H1 (cell line): ENCODE measurements around the gene RGS3. TPM values are rescaled to one million over a fixed set of nuclear protein-coding genes. Genes with fewer than 3 reads are reported as not detected.

Source experiments
- CTCF ChIA-PET: fragments of 300-600 bp; sonication (Branson Sonifier 250); formaldehyde crosslinking; loops from one replicate; lab custom pipeline; 2021; ENCODE audit not compliant: partially characterized antibody; lab: Charles Lee
- POLR2A ChIA-PET: fragments of 300-600 bp; sonication (Branson Sonifier 250); formaldehyde crosslinking; loops from one replicate; lab custom pipeline; 2021; ENCODE audit warnings: inconsistent platforms; ENCODE audit not compliant: partially characterized antibody; lab: Charles Lee
- DNase-seq, 2 experiments: peaks; one replicate each; pipeline versions ENCODE4 v3.0.0 to v3.0.0-alpha.2; 2010 to 2022; ENCODE audit warnings: low spot score in 2 of 2, low read depth in 1 of 2, mixed read lengths in 1 of 2
- FAIRE-seq: peaks from 2 replicates; lab custom pipeline; 2011; peaks lifted over from hg19 to GRCh38; lab: Jason Lieb, UNC
- H2AFZ ChIP-seq: 2 replicates; pipeline ENCODE4 v1.8.1; 2012; ENCODE audit warnings: low read length, inconsistent platforms
- H2AK5ac ChIP-seq: 2 replicates; pipeline ENCODE4 v1.6.1; 2013; ENCODE audit warnings: low read depth, low read length
- H2BK120ac ChIP-seq: replicated peaks from 2 replicates; pipeline ENCODE3; 2013; ENCODE audit warnings: low read depth, low read length, inconsistent platforms
- H2BK12ac ChIP-seq: 2 replicates; pipeline ENCODE4 v1.6.1; 2013; ENCODE audit warnings: low read depth, low read length
- H2BK15ac ChIP-seq: 2 replicates; pipeline ENCODE4 v1.6.1; 2013; ENCODE audit warnings: low read length
- H2BK20ac ChIP-seq: 2 replicates; pipeline ENCODE4 v1.6.1; 2013; ENCODE audit warnings: low read length
- H2BK5ac ChIP-seq: 2 replicates; pipeline ENCODE4 v1.6.1; 2013; ENCODE audit warnings: low read depth, low read length
- H3K14ac ChIP-seq: 2 replicates; pipeline ENCODE4 v1.6.1; 2013; ENCODE audit warnings: inconsistent platforms; ENCODE audit not compliant: insufficient read length
- H3K18ac ChIP-seq: 2 replicates; pipeline ENCODE4 v1.6.1; 2013; ENCODE audit warnings: low read length; ENCODE audit errors: extremely low read depth
- H3K23ac ChIP-seq: 2 replicates; pipeline ENCODE4 v1.6.1; 2013; ENCODE audit warnings: inconsistent platforms; ENCODE audit not compliant: insufficient read length
- H3K23me2 ChIP-seq: 2 replicates; pipeline ENCODE4 v1.6.1; 2013; ENCODE audit warnings: low read depth, low read length
- H3K27ac ChIP-seq: 2 replicates; pipeline ENCODE4 v1.6.1; 2011; ENCODE audit warnings: low read depth, low read length, inconsistent platforms
- H3K27me3 ChIP-seq, 4 experiments: replicated peaks in 1 of 4; 1 replicate in 1 of 4; 2 replicates in 3 of 4; pipeline versions ENCODE4 v1.6.1 to v1.8.1; 2011 to 2013; ENCODE audit warnings: low read length in 3 of 4, mild to moderate bottlenecking in 3 of 4, inconsistent platforms in 2 of 4, mixed read lengths in 2 of 4, moderate library complexity in 1 of 4; ENCODE audit not compliant: control insufficient read depth in 3 of 4, insufficient read depth in 3 of 4; ENCODE audit errors: extremely low read depth in 1 of 4
- H3K36me3 ChIP-seq, 4 experiments: 2 replicates each; pipeline versions ENCODE4 v1.6.1 to v1.8.1; 2011 to 2013; ENCODE audit warnings: mild to moderate bottlenecking in 4 of 4, low read length in 3 of 4, moderate library complexity in 2 of 4, control low read depth in 1 of 4, inconsistent platforms in 1 of 4; ENCODE audit not compliant: insufficient read depth in 4 of 4, control insufficient read depth in 2 of 4
- H3K4ac ChIP-seq: replicated peaks from 2 replicates; pipeline ENCODE3; 2013; ENCODE audit warnings: low read length, low read depth, mixed read lengths, inconsistent platforms; ENCODE audit not compliant: insufficient read length
- H3K4me1 ChIP-seq, 4 experiments: replicated peaks in 1 of 4; 1 replicate in 1 of 4; 2 replicates in 3 of 4; pipeline versions ENCODE4 v1.6.1 to v1.8.1; 2011 to 2013; ENCODE audit warnings: low read length in 3 of 4, inconsistent platforms in 2 of 4, mixed read lengths in 1 of 4; ENCODE audit not compliant: insufficient read depth in 4 of 4, control insufficient read depth in 3 of 4
- H3K4me2 ChIP-seq, 2 experiments: 2 replicates each; pipeline versions ENCODE4 v1.6.1 to v1.8.1; 2011 to 2013; ENCODE audit warnings: low read depth in 2 of 2, low read length in 2 of 2, control low read depth in 1 of 2, inconsistent platforms in 1 of 2, mild to moderate bottlenecking in 1 of 2; ENCODE audit not compliant: insufficient read depth in 1 of 2
- H3K4me3 ChIP-seq, 4 experiments: fragments of 200-600, 300-600 bp in 1 of 4; sonication (generic), shearing (Covaris generic), sonication (Bioruptor Twin) in 1 of 4; 2 replicates each; pipeline versions ENCODE4 v1.5.1 to v1.8.1; 2011 to 2016; ENCODE audit warnings: low read length in 4 of 4, low read depth in 3 of 4, control low read depth in 2 of 4, inconsistent platforms in 2 of 4, mild to moderate bottlenecking in 2 of 4, mixed read lengths in 1 of 4, moderate library complexity in 1 of 4; ENCODE audit not compliant: insufficient read depth in 2 of 4; ENCODE audit errors: extremely low read depth in 1 of 4
- H3K56ac ChIP-seq: replicated peaks from 2 replicates; pipeline ENCODE3; 2013; ENCODE audit warnings: low read depth, mild to moderate bottlenecking, mixed read lengths, low read length, inconsistent platforms; ENCODE audit not compliant: insufficient read length
- H3K79me1 ChIP-seq: 2 replicates; pipeline ENCODE4 v1.6.1; 2013; ENCODE audit warnings: low read depth, low read length, control low read depth
- H3K79me2 ChIP-seq, 2 experiments: 2 replicates each; pipeline versions ENCODE4 v1.6.1 to v1.8.1; 2012 to 2013; ENCODE audit warnings: low read length in 2 of 2, mild to moderate bottlenecking in 2 of 2, inconsistent platforms in 1 of 2; ENCODE audit not compliant: insufficient read depth in 2 of 2, control insufficient read depth in 1 of 2
- H3K9ac ChIP-seq, 4 experiments: replicated peaks in 1 of 4; 1 replicate in 1 of 4; 2 replicates in 3 of 4; pipeline versions ENCODE4 v1.6.1 to v1.8.1; 2011 to 2013; ENCODE audit warnings: low read depth in 3 of 4, low read length in 3 of 4, control low read depth in 2 of 4, mild to moderate bottlenecking in 2 of 4, moderate library complexity in 2 of 4, inconsistent platforms in 1 of 4; ENCODE audit errors: extremely low read depth in 1 of 4
- H3K9me3 ChIP-seq, 2 experiments: 2 replicates each; pipeline versions ENCODE4 v1.6.1 to v1.8.1; 2012 to 2013; ENCODE audit warnings: mild to moderate bottlenecking in 2 of 2, moderate library complexity in 2 of 2, control low read depth in 1 of 2, inconsistent platforms in 1 of 2, low read depth in 1 of 2, low read length in 1 of 2, mixed read lengths in 1 of 2; ENCODE audit not compliant: insufficient read depth in 2 of 2
- H4K20me1 ChIP-seq, 2 experiments: replicated peaks in 1 of 2; 2 replicates each; pipeline versions ENCODE3 to v1.8.1; 2011 to 2013; ENCODE audit warnings: inconsistent platforms in 2 of 2, low read length in 2 of 2, mild to moderate bottlenecking in 1 of 2; ENCODE audit not compliant: insufficient read depth in 2 of 2, control insufficient read depth in 1 of 2
- H4K5ac ChIP-seq: 2 replicates; pipeline ENCODE4 v1.6.1; 2013; ENCODE audit warnings: low read length, low read depth, mixed read lengths, inconsistent platforms; ENCODE audit not compliant: insufficient read length
- H4K8ac ChIP-seq: 2 replicates; pipeline ENCODE4 v1.8.0; 2013; ENCODE audit warnings: mild to moderate bottlenecking, moderate library complexity, low read length, inconsistent platforms; ENCODE audit not compliant: insufficient read depth; ENCODE audit errors: extremely low read depth
- H4K91ac ChIP-seq: replicated peaks from 2 replicates; pipeline ENCODE3; 2013; ENCODE audit warnings: low read length, mixed read lengths, inconsistent platforms; ENCODE audit not compliant: insufficient read length
- CEBPB ChIP-seq: IDR thresholded peaks from 2 replicates; pipeline ENCODE4 v1.6.1; 2012; ENCODE audit warnings: low read depth, low read length
- CTBP2 ChIP-seq: IDR thresholded peaks from 2 replicates; pipeline ENCODE4 v1.7.0; 2011; ENCODE audit warnings: borderline replicate concordance, mild to moderate bottlenecking, moderate library complexity, mixed read lengths, low read length; ENCODE audit not compliant: insufficient read depth, insufficient read length
- FOSL1 ChIP-seq: IDR thresholded peaks from 2 replicates; pipeline ENCODE4 v1.6.1; 2011; ENCODE audit warnings: mild to moderate bottlenecking, low read depth, low read length, moderate library complexity; ENCODE audit not compliant: insufficient read depth
- GTF2F1 ChIP-seq: IDR thresholded peaks from 2 replicates; pipeline ENCODE4 v1.6.1; 2012; ENCODE audit warnings: low read depth, low read length, improper control_type of control experiment, borderline replicate concordance
- KDM1A ChIP-seq: fragments of 200-600, 300-600 bp; sonication (generic); IDR thresholded peaks from 2 replicates; pipeline ENCODE4 v1.7.1; 2016; ENCODE audit warnings: mild to moderate bottlenecking, low read length, borderline replicate concordance
- KDM4A ChIP-seq: IDR thresholded peaks from one replicate; pipeline ENCODE4 v1.7.1; 2012; ENCODE audit warnings: low read depth, mild to moderate bottlenecking, moderate library complexity, low read length, inconsistent platforms; ENCODE audit not compliant: severe bottlenecking
- KDM5A ChIP-seq: fragments of 200-600 bp; IDR thresholded peaks from 2 replicates; pipeline ENCODE4 v1.7.1; 2012; ENCODE audit warnings: mild to moderate bottlenecking, low read length, inconsistent platforms, mixed read lengths
- POLR2A ChIP-seq, 2 experiments: IDR thresholded peaks; 1 replicate in 1 of 2; 2 replicates in 1 of 2; pipeline ENCODE4 v1.6.1; 2011; ENCODE audit warnings: low read depth in 2 of 2, low read length in 2 of 2, mild to moderate bottlenecking in 2 of 2; ENCODE audit errors: control extremely low read depth in 1 of 2
- POLR2AphosphoS5 ChIP-seq: IDR thresholded peaks from 2 replicates; pipeline ENCODE4 v1.6.1; 2011; ENCODE audit warnings: low read depth, low read length
- RBBP5 ChIP-seq: IDR thresholded peaks from 2 replicates; pipeline ENCODE4 v1.7.1; 2012; ENCODE audit warnings: low read depth, mild to moderate bottlenecking, inconsistent platforms, low read length, moderate library complexity, borderline replicate concordance
- SIRT6 ChIP-seq: IDR thresholded peaks from one replicate; pipeline ENCODE4 v1.7.1; 2012; ENCODE audit warnings: low read length, inconsistent platforms
- TAF7 ChIP-seq: optimal IDR thresholded peaks from 2 replicates; pipeline ENCODE3; 2011; ENCODE audit warnings: low read depth, mild to moderate bottlenecking, inconsistent platforms, low read length, moderate library complexity, borderline replicate concordance
- TCF12 ChIP-seq: IDR thresholded peaks from 2 replicates; pipeline ENCODE4 v1.6.1; 2011; ENCODE audit warnings: low read depth, mild to moderate bottlenecking, low read length
- TEAD4 ChIP-seq: IDR thresholded peaks from 2 replicates; pipeline ENCODE4 v1.6.1; 2012; ENCODE audit warnings: low read depth, low read length, inconsistent platforms, mixed read lengths
- WGBS, 2 experiments: shearing (Covaris generic) in 1 of 2; methylation state at CpG; one replicate each; pipeline versions ENCODE4 v1.1.6 to v1.1.7; 2013 to 2015; ENCODE audit warnings: low lambda C conversion rate in 2 of 2, mixed read lengths in 2 of 2, inconsistent platforms in 1 of 2, low coverage in 1 of 2, missing lambda C conversion rate in 1 of 2; ENCODE audit not compliant: insufficient replicate concordance in 2 of 2, insufficient coverage in 1 of 2, insufficient read length in 1 of 2; ENCODE audit errors: extremely low coverage in 1 of 2, missing lambda C conversion rate in 1 of 2; 5-methylcytosine and 5-hydroxymethylcytosine counted together
- polyA plus RNA-seq, 7 experiments: library from polyadenylated mRNA; depleted of rRNA in 3 of 7; stranded (reverse) in 5 of 7; unstranded in 2 of 7; fragments of >200 nt in 5 of 7; fragments of 200-250 nt in 2 of 7; gene quantifications; 1 replicate in 5 of 7; 2 replicates in 1 of 7; 4 replicates in 1 of 7; pipeline versions ENCODE4 v1.2.1 to v1.2.3, GENCODE V29; 2011 to 2013; ENCODE audit warnings: missing spikeins in 2 of 7, mixed read lengths in 2 of 7
- total RNA-seq: library from RNA; stranded (reverse); fragmentation: NEBNext Ultra II Directional; extraction: Animal tissue kit (Norgen Biotek cat#: 25700); gene quantifications from 2 replicates; pipeline ENCODE4 v1.2.1, GENCODE V29; 2021

RGS3 gene
- total and polyA plus RNA-seq, 2 of the 8 experiments (the other 6 are each of a cell fraction or from before 2014, with no cell fraction given): 12.6 to 18.2 TPM

DNA sequence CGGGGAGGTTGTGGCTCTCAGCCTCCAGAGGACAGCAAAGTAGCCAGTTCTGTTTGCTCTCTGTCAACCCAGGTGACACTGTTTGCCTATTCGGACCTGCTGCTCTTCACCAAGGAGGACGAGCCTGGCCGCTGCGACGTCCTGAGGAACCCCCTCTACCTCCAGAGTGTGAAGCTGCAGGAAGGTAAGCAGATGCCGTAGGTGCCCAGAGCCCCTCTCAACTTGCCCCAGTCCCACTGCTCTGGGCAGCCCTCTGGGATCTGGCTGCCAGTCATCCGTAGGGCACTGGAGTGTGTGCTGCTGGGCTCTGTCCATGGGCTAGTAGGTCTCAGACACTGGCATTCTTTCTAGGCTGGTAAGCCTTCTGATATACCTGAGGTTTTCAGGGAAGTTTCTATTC is 59.3 kb downstream of the RGS3 start:
- ChIA-PET CTCF (interaction anchor here (0.9 to 10.2 kb wide), 10 partner anchors 9 to 134 kb away, joined by 3 to 67 read pairs (median 5); no protein-coding TSS in a partner anchor), POLR2A (no interaction called here)
- no peak overlapping the region for H3K27ac ChIP-seq
- H2AK5ac ChIP-seq: no peak overlapping the region
- H4K8ac ChIP-seq: no peak overlapping the region
- no peak overlapping the region for H3K9ac ChIP-seq
- H3K9me3 ChIP-seq: no peaks in the 10 kb centered on the region
- H2BK120ac ChIP-seq: no peak overlapping the region
- H2BK20ac ChIP-seq: no peak overlapping the region
- no peak overlapping the region for H2AFZ ChIP-seq
- no peak overlapping the region for H3K56ac ChIP-seq
- peaks cover 0 to 2% (median 0%) of the 10 kb centered on the region in 4 experiments; a peak in 1 of 7 replicates for H3K4me1 ChIP-seq
- no peak overlapping the region for H2BK12ac ChIP-seq
- H3K4ac ChIP-seq: no peak overlapping the region
- H3K79me2 ChIP-seq: no peaks in the 10 kb centered on the region
- no peaks in the 10 kb centered on the region for H3K36me3 ChIP-seq
- H4K91ac ChIP-seq: no peak overlapping the region
- H2BK5ac ChIP-seq: no peak overlapping the region
- no peak overlapping the region for H3K18ac ChIP-seq
- H3K4me3 ChIP-seq: no peak overlapping the region
- no peaks in the 10 kb centered on the region for H3K79me1 ChIP-seq
- H4K5ac ChIP-seq: no peak overlapping the region
- WGBS, 2 experiments: 91% methylated on average over 8 of the region's 8 CpGs; no CpG with 5 or more reads in 1 of the 2 experiments
- DNase-seq (no peak), FAIRE-seq (no peak)
- H3K27me3 ChIP-seq: no peaks in the 10 kb centered on the region
- no peak overlapping the region for H3K4me2 ChIP-seq
- H4K20me1 ChIP-seq: no peaks in the 10 kb centered on the region
- no peaks in the 10 kb centered on the region for H3K23me2 ChIP-seq
- no peak for TF ChIP-seq TCF12
- no peak for TF ChIP-seq KDM4A
- no peak for TF ChIP-seq TEAD4
- TF ChIP-seq TAF7: no peak
- no peak for TF ChIP-seq FOSL1
- TF ChIP-seq SIRT6: no peak
- no peak for TF ChIP-seq CEBPB
- no peak for TF ChIP-seq POLR2AphosphoS5
- TF ChIP-seq CTBP2: no peak
- TF ChIP-seq KDM5A: no peak
- no peak for TF ChIP-seq POLR2A (IDR thresholded peaks at IDR 0.05; ENCODE audit: control extremely low read depth in 1 of 2, low read depth in 2 of 2, low read length in 2 of 2)
- TF ChIP-seq GTF2F1: no peak
- TF ChIP-seq KDM1A: no peak
- TF ChIP-seq RBBP5: no peak
- no peak overlapping the region for H3K23ac ChIP-seq
- no peak overlapping the region for H3K14ac ChIP-seq
- H2BK15ac ChIP-seq: no peak overlapping the region
